Measurements from ENCODE around the gene FBN2.

DNA sequence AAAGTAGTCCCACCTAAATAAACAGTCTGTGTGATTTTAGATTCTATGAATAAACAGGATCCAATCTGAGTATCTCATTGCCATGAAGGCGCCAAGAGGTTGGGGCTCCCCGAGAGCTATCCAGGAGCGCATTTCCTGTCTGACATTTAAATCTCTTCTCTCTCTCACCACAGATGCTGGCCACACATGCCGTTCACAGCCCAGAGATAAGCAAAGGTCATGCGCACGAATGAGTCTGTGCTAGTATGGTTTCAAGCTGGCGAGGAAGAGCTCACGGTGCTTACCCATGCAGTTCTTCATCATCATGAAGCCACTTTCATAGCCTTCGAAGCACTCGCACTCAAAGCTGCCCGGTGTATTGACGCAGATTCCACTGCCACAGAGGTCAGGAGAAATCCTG, 199.4 kb downstream of the FBN2 start:
- no peak for TF ChIP-seq CTCF (IDR thresholded peaks at IDR 0.05)
- TF ChIP-seq POLR2AphosphoS5 (IDR thresholded peaks at IDR 0.05) = no peak

Data from esophagus muscularis mucosa (tissue), 3 donors.